Measurements from ENCODE around the gene KIF18B.
A peak's percentile ranks its signal among the peaks of the same experiment; 100 is the strongest.

KIF18B gene

DNA sequence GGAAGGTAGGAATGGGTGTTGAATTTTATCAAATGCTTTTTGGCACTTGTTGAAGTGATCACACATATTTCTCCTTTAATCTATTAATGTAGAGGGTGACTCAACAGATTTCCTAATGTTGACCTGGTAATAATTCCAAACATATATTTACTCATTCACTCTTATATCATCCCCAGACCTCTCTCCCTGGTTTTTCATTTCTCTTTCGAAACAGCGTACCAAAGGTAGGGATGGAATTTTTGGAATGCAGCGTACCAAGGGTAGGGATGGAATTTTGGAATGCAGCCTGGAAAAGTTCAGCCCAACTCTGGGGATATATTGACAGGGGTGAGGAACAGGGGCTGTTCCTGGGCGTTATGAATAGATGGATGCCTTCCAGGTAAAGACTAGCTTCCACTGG lies 7.3 kb downstream of the KIF18B start:
- DNase-seq (ENCODE audit: low read depth in 2 of 2), result peak; percentile 41 to 44

GRCh38 chr17:44935116-44935515 lies 12.5 kb downstream of the KIF18B start:
- no peak for DNase-seq (ENCODE audit: low read depth in 2 of 2)

DNA sequence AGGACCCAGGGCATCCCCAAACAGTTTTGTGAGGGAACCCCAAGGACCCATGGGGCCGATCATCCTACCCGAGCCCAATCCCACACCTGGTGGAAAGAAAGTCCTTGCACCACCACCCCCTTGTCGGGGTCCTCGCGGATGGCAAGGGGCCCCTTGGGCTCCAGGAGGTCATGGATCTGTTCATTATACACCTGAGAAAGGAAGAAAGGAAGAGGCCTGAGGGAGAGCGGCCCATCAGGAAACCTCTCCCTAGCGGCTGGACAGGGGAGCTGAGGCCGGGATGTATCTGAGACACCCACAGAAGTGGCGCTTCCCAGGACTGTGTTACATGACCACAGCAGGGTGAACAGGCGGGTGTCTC lies 12.8 kb downstream of the KIF18B start:
- DNase-seq (ENCODE audit: low read depth in 2 of 2), result no peak

DNA sequence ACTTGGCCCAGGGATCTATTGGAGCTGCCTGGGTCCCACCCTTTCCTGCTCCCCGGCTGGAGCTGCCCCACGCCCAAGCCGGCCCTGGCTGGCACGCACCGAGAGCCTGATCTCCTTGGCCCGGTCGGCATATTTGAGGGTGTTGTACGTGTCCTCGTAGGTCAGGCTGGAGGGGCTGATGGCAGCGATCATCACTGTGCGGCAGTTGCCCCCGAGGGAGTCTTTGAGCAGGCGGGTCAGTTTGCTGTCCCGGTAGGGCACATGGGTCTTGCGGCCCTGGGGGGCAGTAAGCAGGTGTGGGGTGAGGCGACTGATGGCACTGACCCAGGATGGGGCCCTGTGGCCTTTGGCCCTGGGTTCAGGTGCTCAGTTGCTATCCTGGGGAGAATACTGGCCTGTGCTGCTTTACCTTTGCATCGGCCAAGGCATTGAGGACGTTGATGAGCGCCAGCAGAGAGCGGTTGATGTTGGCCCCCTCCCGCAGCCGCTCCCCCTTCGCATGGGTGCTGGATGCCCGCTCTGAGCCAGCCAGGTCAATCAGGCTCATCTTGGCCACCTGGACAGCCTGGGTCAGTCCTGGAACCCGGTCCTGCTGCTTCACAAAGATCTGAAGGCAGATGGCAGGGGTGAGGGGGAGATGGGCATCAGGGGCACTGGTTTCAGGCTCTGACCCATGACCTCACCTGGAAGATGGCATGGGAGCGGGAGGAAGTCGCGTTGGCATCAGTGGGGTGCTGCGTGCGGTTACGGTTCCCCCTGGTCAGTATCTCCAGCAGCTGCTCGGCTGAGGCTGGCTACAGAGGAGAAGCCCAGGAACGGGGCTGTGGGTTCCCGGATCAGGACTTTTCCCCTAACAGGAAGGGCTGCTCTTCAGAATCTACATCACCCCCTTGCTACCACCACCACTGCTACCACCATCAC lies 13.5 kb downstream of the KIF18B start:
- no peak for DNase-seq (ENCODE audit: low read depth in 2 of 2)

GRCh38 chr17:44932787-44933097 lies 14.8 kb downstream of the KIF18B start:
- DNase-seq (ENCODE audit: low read depth in 2 of 2), result no peak

- no peak for DNase-seq (ENCODE audit: low read depth in 2 of 2)
Measured at GRCh38 chr17:44932096-44932786, 15.3 kb downstream of the KIF18B start.

GRCh38 chr17:44931376-44931775 lies 16.2 kb downstream of the KIF18B start:
- DNase-seq (ENCODE audit: low read depth in 2 of 2), result no peak

GRCh38 chr17:44930667-44931066 lies 16.9 kb downstream of the KIF18B start:
- DNase-seq (ENCODE audit: low read depth in 2 of 2), result no peak

- DNase-seq (ENCODE audit: low read depth in 2 of 2), result no peak
Measured at GRCh38 chr17:44928950-44929720, 18.4 kb downstream of the KIF18B start.

DNA sequence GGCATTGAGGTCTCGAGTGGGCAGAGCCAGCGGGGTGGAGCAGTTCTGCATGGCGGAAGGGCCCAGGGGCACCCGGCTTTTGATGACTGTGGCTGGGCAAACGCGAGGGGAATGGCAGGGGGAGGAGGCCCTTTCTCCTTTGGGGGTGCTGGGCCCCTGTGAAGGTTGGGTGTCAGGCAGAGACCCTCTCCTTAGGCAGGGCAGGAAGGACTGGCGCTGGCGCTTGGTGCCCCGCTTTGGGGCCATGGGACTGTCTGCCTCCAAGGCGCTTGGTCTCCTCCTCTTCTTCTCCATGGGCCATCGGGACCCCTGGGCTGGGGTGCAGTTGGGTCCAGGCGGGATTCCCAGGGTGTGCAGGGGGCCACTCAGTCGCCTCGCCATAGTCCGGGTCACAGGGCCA lies 19.4 kb downstream of the KIF18B start:
- DNase-seq (ENCODE audit: low read depth in 2 of 2), result no peak

DNA sequence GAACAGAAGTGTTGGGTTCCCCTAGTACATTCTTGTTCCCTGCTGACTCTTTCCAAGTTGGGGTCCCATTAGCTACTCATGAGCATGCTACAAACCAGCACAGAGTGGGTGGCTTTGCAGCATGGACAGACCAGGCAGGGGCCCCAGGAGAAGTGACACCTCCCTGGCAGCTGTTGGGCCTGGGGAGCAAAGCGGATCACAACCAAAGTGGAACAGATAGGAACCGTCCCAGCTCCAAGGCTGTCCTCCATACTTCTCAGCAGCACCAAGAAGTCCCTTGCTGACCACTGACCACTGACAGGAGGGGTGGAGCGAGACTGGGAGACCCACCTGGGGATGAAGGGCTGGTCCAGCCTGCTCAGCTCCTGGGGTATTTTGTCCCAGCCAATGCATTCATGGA lies 19.9 kb downstream of the KIF18B start:
- DNase-seq (ENCODE audit: low read depth in 2 of 2), result no peak

GRCh38 chr17:44926821-44927525 lies 20.6 kb downstream of the KIF18B start:
- no peak for DNase-seq (ENCODE audit: low read depth in 2 of 2)

- DNase-seq (ENCODE audit: low read depth in 2 of 2), result no peak
Measured at GRCh38 chr17:44925731-44926697, 21.6 kb downstream of the KIF18B start.

- DNase-seq (ENCODE audit: low read depth in 2 of 2), result no peak
Measured at GRCh38 chr17:44924107-44924544, 23.4 kb downstream of the KIF18B start.

DNA sequence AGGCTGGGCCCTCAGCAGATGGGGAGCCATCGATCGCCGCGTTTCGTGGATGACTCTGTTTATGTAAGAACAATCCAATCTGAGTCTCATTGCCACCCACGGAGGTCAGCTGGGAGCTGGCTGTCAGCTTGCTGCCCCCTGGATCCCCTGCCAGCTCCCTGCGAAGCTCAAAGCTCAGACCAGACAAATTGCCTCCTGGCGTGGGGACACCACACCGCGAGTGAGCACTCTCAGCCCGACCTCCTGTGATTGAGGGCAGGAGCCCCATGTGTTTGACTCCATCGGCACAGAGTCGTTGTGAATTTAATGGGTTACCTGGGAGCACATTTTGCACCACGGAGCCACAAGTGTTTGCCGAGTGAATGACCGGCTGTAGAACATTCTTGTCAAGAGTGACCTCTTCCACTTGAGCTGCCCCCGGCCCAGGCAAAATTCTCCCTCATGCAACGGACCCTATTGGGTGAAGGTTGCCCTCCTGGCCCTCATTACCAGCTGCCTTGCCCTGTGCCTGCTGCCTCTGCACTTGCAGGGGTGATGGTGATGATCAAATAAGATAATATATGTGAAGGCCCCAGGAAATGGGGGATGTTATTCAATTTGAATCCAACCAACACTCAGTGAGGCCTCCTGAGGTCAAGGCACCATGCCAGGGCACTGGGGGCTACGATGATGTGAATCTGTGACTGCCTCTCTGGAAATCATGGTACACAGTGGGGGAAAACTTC lies 24.7 kb downstream of the KIF18B start:
- DNase-seq (ENCODE audit: low read depth in 2 of 2), result no peak

DNA sequence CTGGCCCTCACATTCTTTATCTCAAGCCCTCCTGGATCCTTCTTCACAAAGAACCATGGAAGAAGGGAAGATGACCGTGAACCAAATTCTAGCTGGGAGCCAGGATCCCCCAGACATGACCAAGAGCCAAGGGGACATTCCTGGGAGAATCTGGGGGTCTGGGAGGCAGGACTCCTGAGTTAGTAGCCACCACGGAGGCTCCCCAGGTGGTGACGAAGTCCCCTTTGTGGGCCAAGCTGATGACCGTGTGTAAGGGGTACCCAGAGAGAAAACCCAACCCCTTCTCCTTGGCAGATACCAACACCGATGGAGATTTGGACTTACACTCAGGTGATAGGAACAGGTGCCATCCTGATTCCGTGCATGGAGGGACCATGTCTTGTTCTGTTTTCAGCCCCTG lies 25.4 kb downstream of the KIF18B start:
- DNase-seq (ENCODE audit: low read depth in 2 of 2), result no peak

- DNase-seq (ENCODE audit: low read depth in 2 of 2), result no peak
Measured at GRCh38 chr17:44921122-44921882, 26.3 kb downstream of the KIF18B start.

DNA sequence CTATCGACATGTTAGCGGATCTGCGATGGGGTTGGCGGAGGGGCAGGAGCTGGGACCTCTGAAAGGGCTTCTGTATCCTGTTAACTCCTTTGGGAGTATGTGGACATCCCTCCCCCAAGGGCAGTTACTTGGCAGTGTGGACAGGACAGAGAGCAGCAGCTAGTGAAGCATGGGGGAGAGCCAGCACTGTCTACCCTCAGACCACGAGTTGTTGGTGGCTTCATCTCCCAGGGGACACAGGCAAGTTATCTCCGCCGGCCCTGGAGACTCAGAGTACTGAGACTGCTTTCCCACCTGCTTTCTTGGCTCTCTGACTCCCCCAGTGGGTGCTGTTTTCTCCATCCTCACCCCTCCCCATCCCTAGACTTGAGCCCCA lies 27.0 kb downstream of the KIF18B start:
- DNase-seq (ENCODE audit: low read depth in 2 of 2), result no peak

GRCh38 chr17:44919885-44920564 lies 27.5 kb downstream of the KIF18B start:
- DNase-seq (ENCODE audit: low read depth in 2 of 2), result peak in 1 of 2 experiments; percentile 31

Data from fibroblast of skin of left biceps (primary cell).